GM21723 (cell line): ENCODE results near the gene GOLGA6B.
"Not testable (repeated sequence)": the region's sequence is repeated elsewhere in the genome, so short reads cannot be mapped to it uniquely, and the experiment has no call there.

Source experiments
- ATAC-seq: cut with Tn5 transposase; IDR thresholded peaks from one replicate; pipeline ENCODE4 v1.9.1; 2021; ENCODE audit warnings: mild to moderate bottlenecking, moderate library complexity; ENCODE audit not compliant: unreplicated experiment

Gene GOLGA6B

GRCh38 chr15:72661081-72661480, 6.6 kb downstream of the GOLGA6B start:
- not testable (repeated sequence) for ATAC-seq

- not testable (repeated sequence) for ATAC-seq
These were observed 9.4 kb downstream of the GOLGA6B start for GRCh38 chr15:72663931-72664330.

- ATAC-seq, result not testable (repeated sequence)
These were observed 11.2 kb downstream of the GOLGA6B start for GRCh38 chr15:72665706-72666105.

- not testable (repeated sequence) for ATAC-seq
These were observed 15.3 kb downstream of the GOLGA6B start for GRCh38 chr15:72669803-72670202.

- peak; percentile 93 for ATAC-seq
These were observed 16.3 kb downstream of the GOLGA6B start for GRCh38 chr15:72670656-72671352.

- ATAC-seq, result no peak
These were observed 17.0 kb downstream of the GOLGA6B start for GRCh38 chr15:72671525-72671924.

GRCh38 chr15:72676838-72677237, 22.3 kb downstream of the GOLGA6B start:
- ATAC-seq, result no peak

GRCh38 chr15:72680931-72681330, 26.4 kb downstream of the GOLGA6B start:
- ATAC-seq, result no peak

GRCh38 chr15:72682772-72683171, 28.3 kb downstream of the GOLGA6B start:
- no peak for ATAC-seq

- ATAC-seq, result peak; percentile 4
These were observed 30.9 kb downstream of the GOLGA6B start for GRCh38 chr15:72685301-72685924.

GRCh38 chr15:72685925-72686794, 31.7 kb downstream of the GOLGA6B start, which contains the start of the genes BBS4 and HIGD2B:
TSS of gene BBS4 (plus strand) at chr15:72686207. CDS start at chr15:72686228, 21 bp downstream.
TSS of gene HIGD2B (minus strand) at chr15:72686182. CDS start at chr15:72676374, 9,808 bp downstream.
- peak; percentile 96 for ATAC-seq

- ATAC-seq, result no peak
These were observed 34.2 kb downstream of the GOLGA6B start for GRCh38 chr15:72688697-72689096.

- ATAC-seq, result no peak
These were observed 36.4 kb downstream of the GOLGA6B start for GRCh38 chr15:72690938-72691337.

GRCh38 chr15:72698938-72699337, 44.4 kb downstream of the GOLGA6B start:
- ATAC-seq, result no peak

- no peak for ATAC-seq
These were observed 45.6 kb downstream of the GOLGA6B start for GRCh38 chr15:72700076-72700475.

- no peak for ATAC-seq
These were observed 51.8 kb downstream of the GOLGA6B start for GRCh38 chr15:72706266-72706665.

GRCh38 chr15:72708551-72709303, 54.2 kb downstream of the GOLGA6B start:
- not testable (repeated sequence) for ATAC-seq
